Fibroblast of skin of left quadriceps (primary cell): Measurements from ENCODE around the gene TMEM248.
"Not testable (repeated sequence)": the region's sequence is repeated elsewhere in the genome, so short reads cannot be mapped to it uniquely, and the experiment has no call there.

Experiments used
- DNase-seq, 2 experiments: peaks; one replicate each; pipeline ENCODE4 v3.0.0-alpha.2; 2013; ENCODE audit warnings: low read depth in 2 of 2

TMEM248 gene

DNA sequence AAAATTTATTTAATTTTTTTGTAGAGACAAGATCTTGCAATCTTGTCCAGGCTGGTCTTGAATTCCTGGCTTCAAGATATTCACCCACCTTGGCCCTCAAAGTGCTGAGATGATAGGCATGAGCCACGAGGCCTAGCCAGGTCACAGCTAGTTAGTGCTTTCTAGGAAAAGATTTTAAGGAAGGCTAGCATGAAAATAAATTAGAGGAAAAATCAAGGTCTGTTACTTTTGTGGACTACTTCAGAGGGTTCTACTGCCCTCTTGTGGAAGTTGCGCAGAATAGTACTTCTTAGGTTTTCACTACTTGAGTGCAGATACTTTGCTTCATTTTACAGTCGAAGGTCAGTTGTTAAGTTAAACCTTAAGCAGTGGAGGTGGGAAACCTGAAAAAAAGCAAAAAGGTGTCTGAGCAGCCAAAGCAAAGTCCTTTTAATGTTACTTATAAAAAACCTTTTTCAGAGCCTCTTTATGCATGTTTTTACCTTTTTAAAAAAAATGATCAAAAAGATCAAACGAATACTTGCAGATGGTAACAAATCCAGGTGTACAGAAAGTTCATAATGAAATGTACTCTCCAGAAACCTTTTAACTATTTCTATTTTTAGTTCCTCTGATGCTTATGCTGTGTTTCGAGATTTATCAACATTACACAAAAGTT is 79.7 kb downstream of the TMEM248 start:
- DNase-seq: peak in 1 of 2 experiments; percentile 6

DNA sequence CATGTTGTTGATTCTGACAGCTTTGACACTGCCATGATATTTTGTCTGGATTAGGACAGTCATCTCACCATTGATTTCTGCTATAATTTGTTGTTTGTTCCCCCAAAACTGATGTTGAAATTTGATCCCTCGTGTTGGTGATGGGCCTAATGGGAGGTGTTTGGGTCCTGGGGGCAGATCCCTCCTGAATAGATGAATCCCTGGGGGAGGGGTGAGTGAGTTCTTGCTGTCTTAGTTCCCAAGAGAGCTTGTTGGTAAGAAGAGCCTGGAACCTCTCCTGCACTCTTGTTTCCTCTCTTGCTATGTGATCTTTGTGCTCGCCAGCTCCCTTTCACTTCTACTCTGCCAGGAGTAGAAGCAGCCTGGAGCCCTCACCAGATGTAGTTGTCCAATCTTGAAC is 83.1 kb downstream of the TMEM248 start:
- not testable (repeated sequence) for DNase-seq

DNA sequence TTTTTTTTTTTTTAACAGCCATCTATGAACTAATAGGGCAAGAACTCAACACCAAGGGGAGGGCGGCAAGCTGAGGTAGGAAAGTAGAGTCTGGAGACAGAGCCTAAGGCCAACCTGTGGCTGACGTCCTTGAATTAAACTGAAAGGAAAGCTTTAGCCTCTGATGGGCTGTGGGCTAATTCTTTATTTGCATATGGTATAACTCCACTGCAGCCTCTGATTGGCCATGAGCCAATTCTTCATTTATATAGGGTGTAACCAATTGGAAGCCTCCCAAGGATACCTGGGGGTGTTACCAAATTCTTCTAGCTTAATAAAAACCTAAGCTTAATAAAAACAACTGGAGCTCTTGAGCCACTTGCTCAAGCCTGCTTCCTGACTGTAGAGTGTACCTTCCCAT is 85.9 kb downstream of the TMEM248 start:
- DNase-seq: no peak
